CMK (cell line): ENCODE measurements around the gene SERPINB10.

Source experiments
- DNase-seq: peaks from one replicate; pipeline ENCODE4 v3.0.0-alpha.2; 2010; ENCODE audit warnings: low read depth

The SERPINB10 gene, protein sequence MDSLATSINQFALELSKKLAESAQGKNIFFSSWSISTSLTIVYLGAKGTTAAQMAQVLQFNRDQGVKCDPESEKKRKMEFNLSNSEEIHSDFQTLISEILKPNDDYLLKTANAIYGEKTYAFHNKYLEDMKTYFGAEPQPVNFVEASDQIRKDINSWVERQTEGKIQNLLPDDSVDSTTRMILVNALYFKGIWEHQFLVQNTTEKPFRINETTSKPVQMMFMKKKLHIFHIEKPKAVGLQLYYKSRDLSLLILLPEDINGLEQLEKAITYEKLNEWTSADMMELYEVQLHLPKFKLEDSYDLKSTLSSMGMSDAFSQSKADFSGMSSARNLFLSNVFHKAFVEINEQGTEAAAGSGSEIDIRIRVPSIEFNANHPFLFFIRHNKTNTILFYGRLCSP

DNA sequence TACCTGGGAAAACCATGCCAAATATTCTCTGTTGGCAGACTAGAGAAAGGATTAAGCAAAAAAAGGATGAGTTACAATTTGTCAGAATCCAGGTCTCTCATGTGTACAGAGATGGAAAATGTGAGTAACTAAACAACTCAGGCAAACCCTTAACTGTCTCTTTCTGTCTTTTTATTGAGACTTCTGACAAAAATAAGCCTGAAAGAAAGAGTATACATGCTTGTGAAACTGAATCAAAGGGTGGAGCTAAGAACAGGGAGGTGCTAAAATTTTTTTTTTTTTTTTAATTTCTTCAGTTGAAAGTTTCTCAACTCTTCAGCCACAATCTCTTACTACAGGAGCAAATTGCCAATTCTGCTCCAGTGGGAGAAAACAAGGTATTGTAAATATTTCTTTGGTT is at the start of gene SERPINB10:
SERPINB10 (plus strand) TSS at position 295 of the 400 bp plus-strand sequence. CDS start 7,553 bp downstream, outside the sequence.
- DNase-seq: no peak

DNA sequence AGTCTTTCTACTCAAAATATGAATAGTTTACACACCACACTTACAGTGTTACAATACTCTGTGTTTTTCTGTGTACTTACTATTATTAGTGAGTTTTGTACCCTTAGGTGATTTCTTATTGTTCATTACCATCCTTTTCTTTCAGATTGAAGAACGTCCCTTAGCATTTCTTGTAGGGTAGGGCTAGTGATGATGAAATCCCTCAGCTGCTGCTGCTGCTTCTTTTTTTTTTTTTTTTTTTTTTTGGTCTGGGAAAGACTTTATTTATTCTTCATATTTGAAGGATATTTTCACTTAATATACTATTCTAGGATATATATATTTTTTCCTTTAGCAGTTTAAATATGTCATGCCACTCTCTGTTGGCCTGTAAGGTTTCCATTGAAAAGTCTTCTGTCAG is 49.3 kb upstream of the SERPINB10 start:
- DNase-seq: no peak

DNA sequence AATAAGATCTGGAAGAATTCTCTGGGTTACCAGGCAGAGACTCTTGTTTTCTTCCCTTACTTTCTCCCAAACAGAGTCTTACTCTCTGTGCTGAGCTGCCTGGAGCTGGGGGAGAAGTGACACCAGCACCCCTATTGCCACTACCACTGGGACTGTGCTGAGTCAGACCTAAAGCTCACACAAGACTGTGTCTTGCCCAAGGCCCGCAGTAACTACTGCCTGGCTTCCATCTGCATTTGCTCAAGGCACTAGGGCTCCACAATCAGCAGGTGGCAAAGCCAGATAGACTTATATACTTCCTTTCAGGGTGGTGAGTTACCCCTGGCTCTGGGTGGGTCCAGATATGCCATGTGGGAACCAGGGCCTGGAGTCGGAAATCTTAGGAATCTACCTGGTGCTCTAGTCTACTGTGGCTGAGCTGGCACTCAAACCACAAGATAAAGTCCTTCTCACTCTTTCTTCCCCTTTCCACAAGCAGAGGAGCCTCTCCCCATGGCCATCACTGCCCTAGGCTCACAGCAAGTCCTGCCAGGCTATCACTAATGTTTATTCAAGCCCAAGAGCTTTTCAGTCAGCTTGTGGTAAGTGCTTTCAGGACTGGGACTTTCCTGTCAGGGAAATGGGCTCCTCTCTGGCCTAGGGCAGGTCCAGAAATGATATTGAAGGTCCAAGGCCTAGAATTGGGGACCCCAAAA is 47.8 kb upstream of the SERPINB10 start:
- DNase-seq: no peak

DNA sequence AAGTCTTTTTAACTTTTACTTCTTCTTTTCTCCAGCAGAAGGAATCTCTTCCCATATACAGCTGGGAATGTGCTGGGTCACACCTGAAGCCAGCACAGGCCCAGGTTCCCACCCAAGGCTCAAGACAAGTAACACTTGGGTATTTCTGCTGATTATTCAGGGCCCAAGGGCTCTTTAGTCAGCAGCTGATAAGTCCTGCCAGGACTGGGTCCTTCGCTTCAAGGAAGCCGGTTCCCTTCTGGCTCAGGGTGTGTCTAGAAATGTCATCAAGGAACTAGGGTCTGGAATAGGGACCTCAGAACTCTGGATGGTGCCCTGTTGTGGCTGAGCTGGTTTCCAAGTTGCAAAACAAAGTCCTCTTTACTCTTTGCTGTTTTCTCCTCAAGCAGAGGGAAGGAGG is 47.2 kb upstream of the SERPINB10 start:
- DNase-seq: no peak

DNA sequence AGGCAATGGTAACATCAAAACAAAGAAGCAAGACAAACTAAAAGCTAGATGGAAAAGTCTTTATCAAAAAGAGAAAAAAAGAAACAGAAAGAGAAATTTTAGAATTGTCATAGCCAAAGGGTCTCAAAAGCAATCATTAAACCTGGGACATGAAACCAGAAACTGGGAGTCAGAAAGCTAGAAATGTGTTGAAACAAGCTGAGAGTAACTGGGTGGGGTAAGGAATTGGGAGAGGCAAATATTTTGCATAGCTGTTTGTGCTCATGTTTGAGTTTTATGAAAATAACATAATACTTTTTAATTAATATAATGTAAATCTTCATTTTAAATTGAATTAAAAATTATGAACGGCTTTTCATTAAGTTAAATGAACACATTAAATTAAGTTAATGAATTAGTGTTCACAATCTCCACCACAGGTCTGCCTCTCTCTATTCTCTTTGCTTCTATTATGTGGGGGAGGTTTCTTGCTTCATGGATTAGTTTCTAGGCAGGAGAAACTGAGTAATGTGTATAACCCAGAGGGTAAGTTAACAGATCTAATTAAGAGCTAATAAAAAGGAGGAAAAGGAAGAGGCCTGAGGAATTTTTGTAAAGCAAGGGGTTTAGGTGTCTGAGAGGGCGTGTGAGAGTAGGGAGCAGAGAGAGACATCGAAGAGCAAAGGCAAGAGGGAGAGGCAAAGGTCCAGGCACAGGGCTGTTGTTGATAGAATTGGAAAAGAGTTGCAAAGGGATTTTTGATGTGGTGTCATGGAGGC is 40.2 kb upstream of the SERPINB10 start:
- DNase-seq: no peak

DNA sequence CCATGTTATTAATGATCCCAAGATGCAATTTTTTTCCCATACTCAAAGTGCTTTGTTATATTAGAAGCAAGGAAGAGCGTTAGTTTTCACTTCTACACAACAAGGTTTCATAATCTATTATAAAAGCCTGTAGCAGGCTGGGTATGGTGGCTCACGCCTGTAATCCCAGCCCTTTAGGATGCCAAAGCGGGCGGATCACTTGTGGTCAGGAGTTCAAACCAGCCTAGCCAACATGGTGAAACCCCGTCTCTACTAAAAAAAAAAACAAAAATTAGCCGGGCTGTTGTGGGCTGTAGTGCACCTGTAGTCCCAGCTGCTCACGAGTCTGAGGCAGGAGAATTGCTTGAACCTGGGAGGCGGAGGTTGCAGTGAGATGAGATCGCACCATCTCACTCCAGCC is 39.2 kb upstream of the SERPINB10 start:
- no peak for DNase-seq

DNA sequence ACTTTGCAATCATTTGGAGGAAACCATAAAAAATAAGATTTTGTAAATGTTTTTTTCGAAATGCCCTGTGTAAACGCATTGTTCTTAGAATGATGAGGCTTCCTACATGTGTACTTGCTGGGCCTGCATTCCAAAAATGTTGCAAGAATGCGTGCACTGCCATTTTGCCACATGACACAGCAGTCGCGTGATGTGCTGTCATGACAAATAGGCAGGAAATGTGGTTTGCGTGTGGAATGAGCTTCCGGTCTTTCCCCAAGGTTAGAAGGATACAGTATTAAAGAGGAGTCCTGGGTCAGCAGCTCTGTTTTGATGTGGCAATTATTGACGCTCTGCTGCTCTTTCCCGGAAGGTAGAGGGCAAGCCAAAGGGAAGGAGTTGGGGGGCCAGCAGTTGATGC is 38.4 kb upstream of the SERPINB10 start:
- DNase-seq: no peak

DNA sequence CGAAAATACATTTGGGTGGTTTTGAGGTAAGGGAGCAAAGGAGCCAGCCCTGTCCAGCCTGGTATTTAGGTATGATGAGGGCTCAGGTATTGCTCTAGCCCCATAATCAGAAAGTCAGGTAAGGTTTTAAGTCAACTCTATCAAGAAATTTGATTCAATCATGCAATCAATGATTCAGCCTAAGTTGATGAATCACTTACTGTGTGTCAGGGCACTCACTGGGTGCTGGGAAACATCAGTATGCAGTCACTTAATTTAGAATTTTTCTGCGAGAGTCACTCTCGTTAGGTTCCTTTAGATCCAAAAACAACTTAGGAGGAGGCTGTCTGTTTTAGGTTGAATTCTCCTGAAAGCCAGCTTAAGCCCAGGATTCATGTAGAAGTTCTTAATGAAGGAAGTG is 37.9 kb upstream of the SERPINB10 start:
- no peak for DNase-seq

DNA sequence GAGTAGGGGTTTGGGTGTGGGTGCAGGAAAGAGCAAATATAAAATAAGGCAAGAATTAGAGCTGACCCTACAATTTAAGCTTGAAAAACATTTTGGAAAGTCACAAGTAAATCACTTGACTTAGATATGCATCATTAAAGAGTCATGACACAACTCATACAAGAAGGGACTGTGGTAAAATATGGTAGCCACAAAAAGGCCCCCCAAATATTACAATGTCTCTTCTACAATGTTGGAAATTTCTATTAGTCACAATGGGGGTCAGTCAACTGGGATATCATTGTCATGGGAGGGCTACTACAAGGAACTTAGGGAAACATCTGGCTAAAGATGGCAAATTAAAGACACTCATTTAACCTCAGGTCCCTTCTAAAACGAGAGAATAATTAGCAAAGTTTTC is 35.9 kb upstream of the SERPINB10 start:
- DNase-seq: no peak

DNA sequence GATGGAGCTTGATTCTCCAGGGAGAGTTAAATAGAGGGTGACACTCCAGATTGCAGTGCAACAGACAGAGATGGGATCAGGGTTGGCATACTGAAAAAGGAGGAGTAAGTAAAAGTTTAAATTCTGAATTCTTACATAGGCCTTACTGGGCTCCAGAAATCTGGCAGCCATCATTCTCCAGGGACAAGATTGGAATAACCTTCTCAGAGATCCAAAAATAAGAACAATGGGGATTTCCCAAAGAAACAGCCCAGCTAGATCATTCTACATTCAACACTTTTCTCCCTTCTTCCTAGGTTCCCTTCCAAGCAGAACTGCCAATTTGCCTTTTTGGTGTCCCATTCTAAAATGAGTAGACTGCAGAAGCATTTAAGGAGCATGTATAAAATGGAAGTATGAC is 35.2 kb upstream of the SERPINB10 start:
- no peak for DNase-seq

DNA sequence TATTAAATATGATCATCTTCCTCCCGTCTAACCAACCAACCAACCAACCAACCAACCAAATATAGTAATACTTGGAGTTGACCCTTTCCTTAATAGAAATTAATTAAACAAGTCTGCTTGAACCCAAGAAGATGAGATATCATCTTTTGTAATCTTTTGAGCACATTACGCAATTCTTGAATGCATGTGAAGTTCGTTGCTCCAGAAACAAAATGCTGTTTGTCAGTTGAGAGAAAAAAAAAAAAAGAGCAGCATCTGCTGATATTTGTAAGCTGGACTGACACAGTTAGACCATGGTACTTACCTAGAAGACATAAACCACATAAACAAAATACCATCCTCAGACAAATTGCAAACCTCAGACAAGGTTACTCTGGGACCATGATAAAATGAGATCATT is 29.4 kb upstream of the SERPINB10 start:
- DNase-seq: no peak

DNA sequence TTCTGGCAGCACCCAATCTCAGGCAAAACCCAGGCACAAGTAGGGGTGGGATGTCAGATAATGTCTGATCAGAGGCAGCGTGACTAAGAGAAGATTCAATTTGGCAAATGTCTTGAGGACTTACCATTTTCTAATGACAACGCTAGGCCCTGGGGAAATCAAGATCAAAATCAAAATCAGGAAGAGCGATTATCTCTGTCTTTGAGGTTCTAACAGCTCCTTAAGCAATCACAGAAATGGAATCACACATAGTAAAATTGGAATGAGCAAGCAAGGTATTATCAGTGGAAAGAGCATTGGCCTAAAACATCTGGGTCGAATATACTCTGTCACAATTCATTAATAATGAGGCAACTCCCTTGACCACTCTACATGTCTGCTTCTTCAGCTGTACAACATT is 28.8 kb upstream of the SERPINB10 start:
- DNase-seq: no peak

DNA sequence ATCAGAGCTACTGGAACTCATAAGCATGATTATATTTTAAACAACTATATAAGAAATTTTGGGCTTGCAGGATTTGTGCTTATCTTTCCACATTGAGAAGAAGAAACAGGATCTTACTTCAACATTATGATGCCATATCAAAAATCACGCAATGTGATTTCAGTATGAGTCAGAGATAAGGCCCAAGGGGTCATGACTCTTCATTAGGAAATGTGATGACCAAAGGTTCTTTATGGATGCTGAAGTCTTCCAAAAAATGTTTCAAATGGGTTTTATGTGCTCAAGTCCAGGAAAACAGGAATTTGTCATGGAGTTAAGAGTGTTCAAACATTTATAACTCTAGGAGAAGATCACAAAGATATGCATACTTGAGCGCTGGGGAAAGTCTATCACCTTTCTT is 28.0 kb upstream of the SERPINB10 start:
- DNase-seq: no peak

DNA sequence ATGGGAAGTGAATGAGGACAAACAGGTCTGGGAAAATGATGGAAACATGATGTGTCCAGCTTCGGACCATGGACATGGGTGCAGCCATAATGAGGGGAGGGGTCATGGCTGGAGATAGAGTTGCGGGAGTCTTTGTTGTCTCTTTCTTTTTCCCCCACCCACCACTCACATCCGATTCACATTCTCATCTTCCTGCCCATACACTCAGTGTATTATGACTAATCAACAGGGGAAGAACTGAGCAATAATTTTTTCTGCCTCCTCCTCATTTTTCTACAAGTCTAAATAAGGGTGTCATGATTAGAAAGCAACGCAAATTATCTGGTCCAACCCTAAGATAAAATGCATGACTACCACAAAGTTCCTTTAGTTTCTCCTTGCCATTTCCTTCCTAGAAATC is 25.9 kb upstream of the SERPINB10 start:
- DNase-seq: no peak

DNA sequence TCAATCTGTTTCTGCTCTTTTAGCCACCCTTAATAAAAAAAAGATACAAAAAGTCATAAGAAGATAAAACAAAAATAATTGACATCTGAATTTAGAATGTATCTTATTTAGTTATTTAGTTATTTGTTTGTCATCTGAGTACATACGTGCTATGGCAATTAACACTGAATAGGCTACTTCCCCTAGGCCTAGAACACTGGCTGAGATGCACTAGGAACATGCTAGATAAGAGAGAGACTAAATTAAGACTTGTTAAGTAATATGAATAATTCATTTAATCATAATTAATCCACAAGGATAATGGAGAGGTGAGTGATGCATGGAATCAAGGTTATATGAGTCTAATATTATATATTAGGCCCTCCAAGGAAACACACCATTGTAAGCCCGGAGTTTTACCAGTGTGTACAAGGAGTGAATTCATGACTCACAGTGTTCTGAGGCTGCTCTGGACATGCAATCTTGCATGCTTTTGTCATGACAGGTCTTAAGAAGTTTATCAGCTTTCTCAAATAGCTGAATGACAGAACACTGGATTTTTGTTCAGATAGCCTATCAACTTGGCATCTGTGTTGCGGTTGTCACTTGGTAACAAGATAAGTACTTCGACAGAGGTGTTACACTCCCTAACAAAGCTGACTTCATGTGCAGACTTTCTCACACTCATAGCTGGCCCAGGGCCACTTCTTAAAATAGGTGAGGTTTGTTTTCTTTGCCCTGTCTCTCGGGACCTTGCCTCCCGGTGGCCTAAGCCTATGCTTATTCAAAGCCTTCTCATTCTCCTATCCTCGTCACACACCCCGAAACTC is 25.2 kb upstream of the SERPINB10 start:
- no peak for DNase-seq

DNA sequence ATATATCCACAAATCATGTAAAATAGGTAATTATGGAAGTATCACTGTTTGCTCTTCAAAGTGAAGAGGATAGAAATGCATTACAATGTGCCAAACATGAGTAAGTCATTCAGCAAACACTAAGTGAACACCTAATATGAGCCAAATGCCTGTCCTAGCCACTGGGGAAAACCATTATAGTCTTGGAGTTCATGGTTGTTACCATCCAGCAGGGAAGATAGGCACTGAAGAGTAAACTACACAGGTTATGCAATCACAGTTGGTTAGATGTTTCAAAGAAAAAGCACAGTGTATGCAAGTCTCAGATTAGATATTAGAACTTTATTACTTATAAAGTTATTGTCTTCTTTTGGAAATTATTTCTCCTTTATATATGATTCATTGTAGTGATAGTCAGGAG is 24.1 kb upstream of the SERPINB10 start:
- no peak for DNase-seq

DNA sequence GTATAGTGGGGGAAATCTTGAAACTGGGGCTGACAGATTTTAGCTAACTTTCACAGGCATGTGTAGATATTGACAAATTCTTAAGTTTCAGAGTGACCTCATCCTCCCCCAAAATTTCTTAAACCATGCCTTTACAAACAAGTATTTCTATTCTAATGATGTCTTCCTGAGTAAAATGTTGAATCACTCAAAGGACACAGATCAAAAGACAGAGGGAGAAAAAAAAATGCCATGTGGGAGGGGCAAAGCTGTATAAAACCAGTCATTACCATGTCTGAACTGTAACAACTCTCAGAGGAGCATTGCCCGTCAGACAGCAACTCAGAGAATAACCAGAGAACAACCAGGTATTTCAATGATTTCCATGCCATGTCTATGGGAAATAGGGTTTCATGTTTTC is 20.3 kb upstream of the SERPINB10 start, which contains the start of gene SERPINB2:
SERPINB2 (plus strand) TSS at position 282 of the 400 bp plus-strand sequence. CDS start 3,740 bp downstream, outside the sequence.
- no peak for DNase-seq

DNA sequence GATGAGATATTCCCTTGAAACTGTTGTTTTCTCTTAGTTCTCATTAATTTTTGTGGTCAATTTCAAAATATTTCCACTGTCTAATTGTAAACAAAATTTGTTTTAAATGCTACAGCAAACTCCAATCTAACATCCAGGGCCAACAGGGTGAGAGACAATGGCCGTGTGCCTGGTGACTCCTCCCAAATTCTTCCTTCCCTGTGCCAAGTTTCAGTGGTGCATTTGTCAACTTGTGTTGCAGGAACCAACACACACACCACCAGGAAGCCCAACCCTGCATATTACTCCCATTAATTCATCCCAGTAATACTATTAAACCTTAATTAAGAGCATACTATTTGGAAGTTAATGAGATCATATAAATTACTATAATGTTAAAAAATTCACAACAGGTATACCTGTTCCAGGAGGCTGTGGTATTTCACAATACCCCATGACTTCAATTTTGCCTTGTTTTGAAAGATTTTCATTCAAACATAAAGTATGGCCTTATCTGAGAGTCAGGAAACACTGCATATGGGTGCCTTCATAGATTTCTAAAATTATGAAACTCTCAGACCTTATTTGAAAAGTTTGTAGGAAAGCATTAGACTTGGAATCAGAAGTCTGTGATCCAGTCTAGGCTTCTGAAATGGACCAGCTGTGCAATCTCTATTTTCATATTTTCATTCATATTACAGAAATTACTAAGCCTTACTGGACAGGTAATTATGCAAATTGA is 19.1 kb upstream of the SERPINB10 start:
- DNase-seq: no peak

DNA sequence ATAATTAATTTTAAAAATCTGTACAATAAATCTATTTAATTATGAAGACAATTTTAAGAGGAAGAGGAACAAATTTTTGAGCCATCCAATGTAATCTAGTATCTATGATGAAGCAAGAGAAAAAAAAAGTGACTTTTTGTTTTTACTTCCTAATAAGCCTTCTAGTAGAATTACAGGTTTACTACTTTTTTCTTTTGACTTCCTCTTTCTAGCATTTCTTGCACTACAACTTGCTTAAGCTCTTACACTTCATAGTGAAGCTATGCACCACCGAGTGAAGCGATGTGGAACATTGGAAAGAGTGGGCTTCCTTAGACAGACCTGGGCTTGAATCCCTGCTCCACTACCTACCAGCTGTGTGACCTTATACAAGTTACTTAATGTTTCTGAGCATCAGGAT is 18.1 kb upstream of the SERPINB10 start:
- DNase-seq: no peak

DNA sequence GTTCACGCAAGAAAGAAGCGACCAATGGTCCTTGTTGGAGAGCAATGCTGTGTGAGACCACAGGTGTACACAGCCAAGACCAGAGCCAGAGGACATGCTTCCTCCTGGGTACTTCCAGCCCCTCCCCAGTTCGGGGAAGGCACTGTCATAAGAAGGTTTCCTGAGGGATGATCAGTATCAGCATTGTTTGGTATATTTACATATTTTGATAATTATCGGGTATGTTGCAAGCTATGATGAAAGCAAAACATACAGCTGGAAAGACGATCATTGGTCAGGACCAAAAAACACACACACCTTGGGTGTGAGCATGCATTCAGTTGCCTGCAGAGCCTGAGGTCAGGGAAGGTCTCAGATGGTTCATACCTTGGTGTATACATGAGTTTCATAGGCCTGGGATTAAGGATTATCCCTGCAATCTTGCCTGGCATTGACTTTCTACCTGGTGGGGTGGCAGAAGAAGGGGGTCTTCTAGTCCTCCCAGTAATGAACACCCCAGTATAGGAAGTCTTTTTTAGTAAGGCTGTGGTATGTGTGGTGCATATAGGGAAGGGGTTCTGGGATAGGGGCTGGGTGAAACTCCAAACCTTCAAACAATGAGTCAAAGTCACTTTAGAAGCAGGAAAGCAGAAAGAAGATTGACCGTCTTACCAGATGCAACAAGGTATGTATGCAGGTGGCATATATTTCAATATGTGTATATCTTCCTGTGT is 17.4 kb upstream of the SERPINB10 start:
- DNase-seq: no peak

DNA sequence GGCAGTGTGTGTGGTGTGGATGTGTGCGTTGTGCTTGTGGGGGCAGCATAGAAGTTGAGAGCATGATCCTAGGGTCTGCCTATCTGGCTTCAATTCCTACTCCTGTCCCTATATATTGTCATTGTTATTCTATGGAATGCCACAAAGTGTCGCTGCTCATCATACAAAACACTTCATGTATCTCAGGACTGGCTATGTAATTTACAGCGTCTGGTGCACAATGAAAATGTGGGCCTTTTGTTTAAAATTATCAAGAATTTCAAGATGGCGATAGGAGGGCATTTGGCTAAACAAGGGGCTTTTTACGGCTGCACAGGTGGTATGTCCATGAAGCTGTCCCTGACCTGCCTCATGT is 16.8 kb upstream of the SERPINB10 start:
- no peak for DNase-seq
